K562 (cell line): Measurements from ENCODE around the gene KRTAP20-3. TPM values are rescaled to one million over a fixed set of nuclear protein-coding genes. Genes with fewer than 3 reads are reported as not detected.

Experiments
- ATAC-seq: fragments of 200-7000 bp; cut with Tn5 transposase; 3 replicates; pipeline ENCODE4 v1.9.1; 2020; ENCODE audit warnings: moderate library complexity
- BruUV-seq: library from RNA; stranded (reverse); fragments of 400-500 nt; replicated peaks from 2 replicates; lab custom pipeline; 2021; lab: Mats Ljungman, UMichigan
- CTCF ChIA-PET: fragments of 300-600 bp; formaldehyde crosslinking; extraction: SDS; loops from one replicate; lab custom pipeline; 2021; ENCODE audit warnings: low intra/inter-chr PET ratio; lab: Yijun Ruan, JAX
- POLR2A ChIA-PET: fragments of 300-600, 350-650 bp; sonication (Branson Sonifier 250); formaldehyde crosslinking; extraction: SDS; loops from one replicate; lab custom pipeline; 2021; ENCODE audit warnings: antibody characterized with exemption, inconsistent platforms; lab: Yijun Ruan, JAX
- DNase-seq, 4 experiments: peaks; one replicate each; pipeline versions ENCODE4 v3.0.0 to v3.0.0-alpha.2; 2011 to 2018; ENCODE audit warnings: low spot score in 3 of 4, mixed read lengths in 3 of 4; ENCODE audit errors: extremely low read depth in 1 of 4
- FAIRE-seq: peaks from 2 replicates; lab custom pipeline; 2011; peaks lifted over from hg19 to GRCh38; lab: Jason Lieb, UNC
- H2AFZ ChIP-seq: 2 replicates; pipeline ENCODE4 v1.6.0; 2011; ENCODE audit warnings: low read depth, low read length, control low read depth, inconsistent platforms
- H3K27ac ChIP-seq: fragments of 200-600 bp; 3 replicates; pipeline ENCODE4 v1.8.0; 2011; ENCODE audit warnings: low read depth, mild to moderate bottlenecking, control low read depth, inconsistent platforms, low read length, moderate library complexity, mixed read lengths; ENCODE audit errors: extremely low read depth
- H3K27me3 ChIP-seq, 2 experiments: fragments of 300-600 bp in 1 of 2; 2 replicates in 1 of 2; 3 replicates in 1 of 2; pipeline versions ENCODE4 v1.6.0 to v1.8.0; 2011; ENCODE audit warnings: inconsistent platforms in 2 of 2, low read length in 2 of 2, mild to moderate bottlenecking in 1 of 2, mixed read lengths in 1 of 2, moderate library complexity in 1 of 2; ENCODE audit not compliant: control insufficient read depth in 2 of 2, insufficient read depth in 2 of 2
- H3K36me3 ChIP-seq: fragments of 300-600 bp; 3 replicates; pipeline ENCODE4 v1.8.0; 2011; ENCODE audit warnings: mild to moderate bottlenecking, low read length, inconsistent platforms; ENCODE audit not compliant: control insufficient read depth, insufficient read depth
- H3K4me1 ChIP-seq, 2 experiments: fragments of 200-600 bp in 1 of 2; replicated peaks in 1 of 2; 2 replicates in 1 of 2; 3 replicates in 1 of 2; pipeline versions ENCODE4 v1.5.1 to v1.8.0; 2011; ENCODE audit warnings: inconsistent platforms in 2 of 2, low read length in 2 of 2, mild to moderate bottlenecking in 1 of 2, mixed read lengths in 1 of 2, moderate library complexity in 1 of 2; ENCODE audit not compliant: control insufficient read depth in 2 of 2, insufficient read depth in 2 of 2
- H3K4me2 ChIP-seq: 2 replicates; pipeline ENCODE4 v1.6.1; 2011; ENCODE audit warnings: low read length, control low read depth, inconsistent platforms, mixed read lengths; ENCODE audit not compliant: insufficient read depth
- H3K4me3 ChIP-seq: fragments of 200-600 bp; sonication (generic), shearing (Covaris generic); 2 replicates; pipeline ENCODE4 v1.5.1; 2016; ENCODE audit warnings: control low read depth, inconsistent platforms
- H3K79me2 ChIP-seq: fragments of 200-600 bp; 3 replicates; pipeline ENCODE4 v1.8.0; 2011; ENCODE audit warnings: low read length, inconsistent platforms; ENCODE audit not compliant: control insufficient read depth, insufficient read depth
- H3K9ac ChIP-seq, 2 experiments: 2 replicates each; pipeline versions ENCODE4 v1.6.0 to v1.6.1; 2011; ENCODE audit warnings: low read depth in 2 of 2, low read length in 2 of 2, control low read depth in 1 of 2, inconsistent platforms in 1 of 2, mild to moderate bottlenecking in 1 of 2, mixed read lengths in 1 of 2; ENCODE audit not compliant: insufficient read depth in 1 of 2
- H3K9me1 ChIP-seq: one replicate; pipeline ENCODE4 v1.6.0; 2011; ENCODE audit warnings: inconsistent platforms, mild to moderate bottlenecking, low read length, moderate library complexity; ENCODE audit not compliant: control insufficient read depth, insufficient read depth
- H3K9me3 ChIP-seq: replicated peaks from 2 replicates; pipeline ENCODE4 v1.5.1; 2011; ENCODE audit warnings: low read depth, low read length, inconsistent platforms; ENCODE audit not compliant: control insufficient read depth, insufficient read depth
- H4K20me1 ChIP-seq: replicated peaks from 2 replicates; pipeline ENCODE4 v1.6.1; 2011; ENCODE audit warnings: low read length, inconsistent platforms, mixed read lengths; ENCODE audit not compliant: control insufficient read depth, insufficient read depth
- ARNT ChIP-seq, 2 experiments: fragments of 450-650 bp; IDR thresholded peaks; 2 replicates each; pipeline ENCODE4 v1.6.1; 2016; ENCODE audit warnings: mild to moderate bottlenecking in 1 of 2
- ETS2 ChIP-seq: IDR thresholded peaks from 2 replicates; pipeline ENCODE4 v1.6.1; 2016; ENCODE audit warnings: borderline replicate concordance, missing genetic modification characterization, mild to moderate bottlenecking, moderate library complexity, missing compliant biosample characterization; ENCODE audit not compliant: poor library complexity, severe bottlenecking
- IRF9 ChIP-seq: fragments of 450-650 bp; IDR thresholded peaks from 2 replicates; pipeline ENCODE4 v1.6.1; 2016; ENCODE audit warnings: missing biosample characterization, missing genetic modification characterization
- MED1 ChIP-seq: sonication (generic); formaldehyde crosslinking; IDR thresholded peaks from 2 replicates; pipeline ENCODE4 v1.8.1; 2023; ENCODE audit warnings: missing genetic modification reagents, borderline replicate concordance
- NCOA6 ChIP-seq: fragments of 450-650 bp; IDR thresholded peaks from 2 replicates; pipeline ENCODE4 v1.6.1; 2017; ENCODE audit warnings: mild to moderate bottlenecking
- PREB ChIP-seq: sonication (generic); formaldehyde crosslinking; IDR thresholded peaks from 2 replicates; pipeline ENCODE4 v1.8.1; 2023; ENCODE audit warnings: mild to moderate bottlenecking, missing genetic modification reagents
- PURB ChIP-seq: sonication (generic); formaldehyde crosslinking; IDR thresholded peaks from 2 replicates; pipeline ENCODE4 v1.9.0; 2021; ENCODE audit warnings: low read depth, mild to moderate bottlenecking, missing genetic modification reagents
- SIN3A ChIP-seq, 2 experiments: fragments of 150-350 bp in 1 of 2; IDR thresholded peaks; 2 replicates each; pipeline ENCODE4 v1.6.1; 2011 to 2016; ENCODE audit warnings: borderline replicate concordance in 2 of 2, low read depth in 2 of 2, low read length in 2 of 2, mild to moderate bottlenecking in 2 of 2, moderate library complexity in 2 of 2; ENCODE audit not compliant: control insufficient read depth in 1 of 2
- XRCC3 ChIP-seq: fragments of 450-650 bp; IDR thresholded peaks from 2 replicates; pipeline ENCODE4 v1.6.1; 2017; ENCODE audit warnings: mild to moderate bottlenecking, moderate library complexity
- YBX1 ChIP-seq: fragments of 450-650 bp; IDR thresholded peaks from 2 replicates; pipeline ENCODE4 v1.7.1; 2016; ENCODE audit warnings: mild to moderate bottlenecking
- ZFP30 ChIP-seq: fragments of 250-450 bp; sonication (Bioruptor Pico); IDR thresholded peaks from 2 replicates; pipeline ENCODE4 v1.8.0; 2022; ENCODE audit warnings: moderate library complexity, mild to moderate bottlenecking, inconsistent platforms, borderline replicate concordance
- ZNF707 ChIP-seq: fragments of 250-450 bp; sonication (Bioruptor Pico); conservative IDR thresholded peaks from 2 replicates; pipeline ENCODE4 v1.8.0; 2022; ENCODE audit warnings: inconsistent platforms, mild to moderate bottlenecking, moderate library complexity
- WGBS: fragments of 100-300 bp; shearing (Covaris generic); methylation state at CpG from one replicate; pipeline ENCODE4 v1.1.6; 2016; ENCODE audit warnings: low coverage, mixed read lengths; ENCODE audit not compliant: insufficient coverage; ENCODE audit errors: missing lambda C conversion rate; 5-methylcytosine and 5-hydroxymethylcytosine counted together
- in situ Hi-C: fragments of 300-500 bp; cut with MboI; formaldehyde crosslinking; loops from 4 replicates; pipeline ENCODE4 v1.15.0; 2018; ENCODE audit warnings: inconsistent platforms, mixed read lengths
- intact Hi-C: fragments of 100-400 bp; cut with micrococcal nuclease; formaldehyde crosslinking; loops from 2 replicates; pipeline ENCODE4 v1.14.2; 2022
- polyA plus RNA-seq, 8 experiments: library from polyadenylated mRNA; depleted of rRNA in 4 of 8; stranded (reverse) in 5 of 8; unstranded in 3 of 8; fragments of >200 nt; fragmentation: Nextera tagmentation in 2 of 8; fragmentation: Illumina TruSeq in 1 of 8; extraction: Ambion mirVana in 2 of 8; extraction: Trizol in 1 of 8; gene quantifications; 2 replicates each; pipeline versions ENCODE4 v1.2.1 to v1.2.3, GENCODE V29; 2011 to 2014; ENCODE audit warnings: inconsistent platforms in 1 of 8, missing spikeins in 1 of 8
- total RNA-seq, 7 experiments: library from RNA; depleted of rRNA in 6 of 7; stranded (reverse); fragments of >200 nt in 6 of 7; fragmentation: Illumina TruSeq in 2 of 7; extraction: Trizol in 2 of 7; gene quantifications; 2 replicates each; pipeline versions ENCODE4 v1.2.1 to v1.2.3, GENCODE V29; 2011 to 2021; ENCODE audit warnings: low replicate concordance in 1 of 7
- TF ChIP-seq, protein P1 (sequence below): IDR thresholded peaks from 2 replicates; pipeline ENCODE4 v1.6.1; 2016; ENCODE audit warnings: missing genetic modification characterization, missing compliant biosample characterization
- TF ChIP-seq, protein P2 (sequence below), 3 experiments: fragments of 200-800 bp in 1 of 3; sonication (Bioruptor generic) in 1 of 3; sonication (generic) in 1 of 3; formaldehyde crosslinking in 1 of 3; IDR thresholded peaks; 2 replicates each; pipeline versions ENCODE4 v1.6.1 to v1.8.0; 2016 to 2022; ENCODE audit warnings: mild to moderate bottlenecking in 2 of 3, missing compliant biosample characterization in 2 of 3, missing genetic modification characterization in 2 of 3, missing genetic modification reagents in 1 of 3

KRTAP20-3 gene
- total and polyA plus RNA-seq, 9 of the 15 experiments (the other 6 are each of a cell fraction or from before 2014, with no cell fraction given): not detected

- TF ChIP-seq PREB (CRISPR knock-in tag): no peak
- no peak for TF ChIP-seq NCOA6
- TF ChIP-seq, protein P1, sequence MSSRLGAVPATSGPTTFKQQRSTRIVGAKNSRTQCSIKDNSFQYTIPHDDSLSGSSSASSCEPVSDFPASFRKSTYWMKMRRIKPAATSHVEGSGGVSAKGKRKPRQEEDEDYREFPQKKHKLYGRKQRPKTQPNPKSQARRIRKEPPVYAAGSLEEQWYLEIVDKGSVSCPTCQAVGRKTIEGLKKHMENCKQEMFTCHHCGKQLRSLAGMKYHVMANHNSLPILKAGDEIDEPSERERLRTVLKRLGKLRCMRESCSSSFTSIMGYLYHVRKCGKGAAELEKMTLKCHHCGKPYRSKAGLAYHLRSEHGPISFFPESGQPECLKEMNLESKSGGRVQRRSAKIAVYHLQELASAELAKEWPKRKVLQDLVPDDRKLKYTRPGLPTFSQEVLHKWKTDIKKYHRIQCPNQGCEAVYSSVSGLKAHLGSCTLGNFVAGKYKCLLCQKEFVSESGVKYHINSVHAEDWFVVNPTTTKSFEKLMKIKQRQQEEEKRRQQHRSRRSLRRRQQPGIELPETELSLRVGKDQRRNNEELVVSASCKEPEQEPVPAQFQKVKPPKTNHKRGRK (tag): no peak
- TF ChIP-seq ZNF707 (CRISPR knock-in tag): no peak
- TF ChIP-seq IRF9 (tag): no peak
Observed at GRCh38 chr21:30652891-30653290, 10.2 kb downstream of the KRTAP20-3 start (continued).

DNA sequence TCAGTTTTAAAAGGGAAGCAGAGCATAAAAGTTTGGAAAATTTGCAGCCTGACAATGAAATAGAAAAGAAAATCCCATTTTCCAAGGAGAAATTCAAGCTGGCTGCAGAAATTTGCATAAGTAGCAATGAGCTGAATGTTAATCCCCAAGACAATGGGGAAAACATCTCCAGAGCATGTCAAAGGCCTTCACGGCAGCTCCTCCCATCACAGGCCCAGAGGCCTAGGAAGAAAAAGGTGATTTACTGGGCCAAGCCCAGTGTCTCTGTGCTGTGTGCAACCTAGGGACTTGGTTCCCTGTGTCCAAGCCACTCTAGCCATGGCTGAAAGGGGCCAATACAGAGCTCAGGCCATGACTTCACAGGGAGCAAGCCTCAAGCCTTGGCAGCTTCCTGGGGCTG is 26.1 kb downstream of the KRTAP20-3 start:
- Histone ChIP-seq H3K79me2 (no peaks in the 10 kb centered on the region), H3K4me2 (no peak overlapping the region), H2AFZ (no peak overlapping the region), H3K4me3 (no peak overlapping the region), H3K27me3 (no peaks in the 10 kb centered on the region), H3K9me1 (no peaks in the 10 kb centered on the region), H4K20me1 (no peaks in the 10 kb centered on the region), H3K9me3 (no peaks in the 10 kb centered on the region), H3K9ac (no peak overlapping the region), H3K27ac (no peak overlapping the region), H3K36me3 (no peaks in the 10 kb centered on the region), H3K4me1 (no peaks in the 10 kb centered on the region)
- BruUV-seq: no TSS peak
- intact Hi-C loops: no loop called here
- WGBS: 6% methylated on average over 1 of the region's 1 CpG
- no peak for DNase-seq
- no peak for FAIRE-seq
- ChIA-PET POLR2A (no interaction called here), CTCF (no interaction called here)
- no peak for ATAC-seq
- in situ Hi-C loops: no loop called here
- TF ChIP-seq ETS2 (tag): no peak
- TF ChIP-seq SIN3A (IDR thresholded peaks at IDR 0.05; ENCODE audit: borderline replicate concordance in 2 of 2, control insufficient read depth in 1 of 2, low read depth in 2 of 2, low read length in 2 of 2): no peak
- TF ChIP-seq, protein P1 (tag): no peak
- no peak for TF ChIP-seq XRCC3
- TF ChIP-seq ARNT (IDR thresholded peaks at IDR 0.05): no peak
- TF ChIP-seq YBX1: no peak
- no peak for TF ChIP-seq PURB (CRISPR knock-in tag)
- TF ChIP-seq, protein P2, sequence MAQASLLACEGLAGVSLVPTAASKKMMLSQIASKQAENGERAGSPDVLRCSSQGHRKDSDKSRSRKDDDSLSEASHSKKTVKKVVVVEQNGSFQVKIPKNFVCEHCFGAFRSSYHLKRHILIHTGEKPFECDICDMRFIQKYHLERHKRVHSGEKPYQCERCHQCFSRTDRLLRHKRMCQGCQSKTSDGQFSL (CRISPR knock-in tag; IDR thresholded peaks at IDR 0.05): no peak
- TF ChIP-seq, protein P2 (tag; IDR thresholded peaks at IDR 0.05): no peak
- TF ChIP-seq ZFP30 (CRISPR knock-in tag): no peak
- TF ChIP-seq MED1: no peak
